Cardiac septum (tissue), 1 donor: Measurements from ENCODE around the gene ZDHHC8. TPM values are rescaled to one million over a fixed set of nuclear protein-coding genes. Genes with fewer than 3 reads are reported as not detected.

Experiments used
- DNase-seq: peaks from one replicate; pipeline ENCODE4 v3.0.0-alpha.2; 2020; ENCODE audit warnings: low spot score
- intact Hi-C: fragments of 100-400 bp; cut with DNase I; formaldehyde crosslinking; loops from one replicate; pipeline ENCODE4 v1.14.0; 2022
- total RNA-seq: library from RNA; stranded (reverse); fragmentation: NEBNext Ultra II Directional; extraction: Animal tissue kit (Norgen Biotek cat#: 25700); gene quantifications from one replicate; pipeline ENCODE4 v1.2.1, GENCODE V29; 2021
- donor health status: DM: no; HTN: no; CAD: no.

ZDHHC8 gene
- total RNA-seq, 1 donor from 2014 or later: 43.4 TPM

- no peak for DNase-seq
- intact Hi-C loops: no loop called here
Observed at GRCh38 chr22:20181194-20181883, 49.7 kb downstream of the ZDHHC8 start.

- DNase-seq: no peak
- intact Hi-C loops: no loop called here
Observed at GRCh38 chr22:20181884-20182236, 50.3 kb downstream of the ZDHHC8 start.

- intact Hi-C loops: no loop called here
Observed at GRCh38 chr22:20182365-20182764, 50.8 kb downstream of the ZDHHC8 start.

GRCh38 chr22:20183101-20183500 is 51.5 kb downstream of the ZDHHC8 start:
- no peak for DNase-seq
- intact Hi-C loops: no loop called here

More at GRCh38 chr22:20182365-20182764, 50.8 kb downstream of the ZDHHC8 start:
- DNase-seq: no peak

- DNase-seq: no peak
- intact Hi-C loops: no loop called here
Observed at GRCh38 chr22:20183823-20184222, 52.2 kb downstream of the ZDHHC8 start.

GRCh38 chr22:20184501-20185165 is 53.0 kb downstream of the ZDHHC8 start:
- no peak for DNase-seq
- intact Hi-C loops: no loop called here

GRCh38 chr22:20185750-20186149 is 54.1 kb downstream of the ZDHHC8 start:
- no peak for DNase-seq

GRCh38 chr22:20186183-20186870 is 54.7 kb downstream of the ZDHHC8 start:
- intact Hi-C loops: no loop called here
- DNase-seq: no peak

More at GRCh38 chr22:20185750-20186149, 54.1 kb downstream of the ZDHHC8 start:
- intact Hi-C loops: no loop called here

GRCh38 chr22:20186871-20187546 is 55.4 kb downstream of the ZDHHC8 start:
- intact Hi-C loops: no loop called here
- no peak for DNase-seq

GRCh38 chr22:20187777-20188566 is 56.4 kb downstream of the ZDHHC8 start:
- intact Hi-C loops: no loop called here
- no peak for DNase-seq

GRCh38 chr22:20188567-20188877 is 56.9 kb downstream of the ZDHHC8 start:
- intact Hi-C loops: no loop called here
- no peak for DNase-seq

- DNase-seq: no peak
- intact Hi-C loops: no loop called here
Observed at GRCh38 chr22:20191000-20191515, 59.5 kb downstream of the ZDHHC8 start.

- no peak for DNase-seq
- intact Hi-C loops: no loop called here
Observed at GRCh38 chr22:20191803-20192202, 60.2 kb downstream of the ZDHHC8 start.

GRCh38 chr22:20192293-20192971 is 60.8 kb downstream of the ZDHHC8 start:
- DNase-seq: no peak
- intact Hi-C loops: no loop called here

GRCh38 chr22:20192972-20193760 is 61.6 kb downstream of the ZDHHC8 start:
- intact Hi-C loops: no loop called here

GRCh38 chr22:20193761-20194494 is 62.3 kb downstream of the ZDHHC8 start:
- DNase-seq: no peak
- intact Hi-C loops: no loop called here

More at GRCh38 chr22:20192972-20193760, 61.6 kb downstream of the ZDHHC8 start:
- no peak for DNase-seq
